ENCODE results near the gene LMOD3. TPM values are rescaled to one million over a fixed set of nuclear protein-coding genes. Genes with fewer than 3 reads are reported as not detected.

The LMOD3 gene
- total RNA-seq, 1 donor from 2014 or later = not detected

DNA sequence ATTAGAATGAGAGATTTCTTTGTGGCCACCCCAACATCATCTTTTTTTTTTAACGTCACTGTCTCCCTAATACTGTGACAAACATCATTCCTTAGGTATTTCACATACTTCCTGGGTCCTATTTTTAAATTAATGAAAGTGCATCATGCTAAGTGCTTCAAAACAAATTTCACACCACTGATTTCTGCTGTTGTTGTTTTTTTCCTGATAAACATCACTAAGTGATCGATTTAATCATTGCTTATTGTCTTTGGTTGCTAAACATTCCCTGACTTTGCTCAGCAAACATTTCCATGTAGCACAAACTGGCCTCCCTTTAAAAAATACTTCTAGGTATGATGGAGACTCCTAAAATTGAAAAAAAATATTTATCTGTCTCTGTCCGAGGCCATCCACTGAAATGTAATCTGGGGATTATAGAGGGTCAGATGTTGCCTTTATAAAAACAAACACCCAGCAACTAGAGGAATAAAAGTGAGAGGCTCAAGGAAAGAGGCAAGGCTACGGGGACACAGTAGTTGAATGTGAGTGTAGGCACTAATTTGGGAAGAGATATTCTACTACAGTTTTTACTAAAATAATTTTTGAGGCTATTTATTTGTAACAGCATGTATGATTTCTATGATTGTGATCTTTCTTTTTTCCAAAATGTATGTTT, 20.5 kb upstream of the LMOD3 start:
- Histone ChIP-seq H3F3A (ENCODE audit: low read depth) (peaks cover 13% of the 10 kb centered on the region), H4K20me1 (ENCODE audit: low read depth) (no peaks in the 10 kb centered on the region), H3K4me3 (no peak overlapping the region), H3K4me2 (no peak overlapping the region), H3K27ac (no peak overlapping the region), H3K36me3 (no peaks in the 10 kb centered on the region), H3K79me2 (ENCODE audit: low read depth) (no peaks in the 10 kb centered on the region), H3K9me3 (ENCODE audit: low read depth) (no peaks in the 10 kb centered on the region), H3K9ac (no peak overlapping the region), H3K4me1 (peaks cover 21% of the 10 kb centered on the region), H2AFZ (replicated peaks) (no peak overlapping the region), H3K27me3 (peaks cover 5% of the 10 kb centered on the region)
- Mint-ChIP-seq H3K9me3 (no peaks in the 10 kb centered on the region), H3K4me1 (peaks cover 18% of the 10 kb centered on the region), H3K36me3 (no peaks in the 10 kb centered on the region), H3K27ac (no peak overlapping the region), H3K4me3 (no peak overlapping the region), H3K27me3 (ENCODE audit: insufficient read depth, low read depth) (no peaks in the 10 kb centered on the region)
- DNase-seq (ENCODE audit: low spot score) = no peak
- TF ChIP-seq, protein P1, sequence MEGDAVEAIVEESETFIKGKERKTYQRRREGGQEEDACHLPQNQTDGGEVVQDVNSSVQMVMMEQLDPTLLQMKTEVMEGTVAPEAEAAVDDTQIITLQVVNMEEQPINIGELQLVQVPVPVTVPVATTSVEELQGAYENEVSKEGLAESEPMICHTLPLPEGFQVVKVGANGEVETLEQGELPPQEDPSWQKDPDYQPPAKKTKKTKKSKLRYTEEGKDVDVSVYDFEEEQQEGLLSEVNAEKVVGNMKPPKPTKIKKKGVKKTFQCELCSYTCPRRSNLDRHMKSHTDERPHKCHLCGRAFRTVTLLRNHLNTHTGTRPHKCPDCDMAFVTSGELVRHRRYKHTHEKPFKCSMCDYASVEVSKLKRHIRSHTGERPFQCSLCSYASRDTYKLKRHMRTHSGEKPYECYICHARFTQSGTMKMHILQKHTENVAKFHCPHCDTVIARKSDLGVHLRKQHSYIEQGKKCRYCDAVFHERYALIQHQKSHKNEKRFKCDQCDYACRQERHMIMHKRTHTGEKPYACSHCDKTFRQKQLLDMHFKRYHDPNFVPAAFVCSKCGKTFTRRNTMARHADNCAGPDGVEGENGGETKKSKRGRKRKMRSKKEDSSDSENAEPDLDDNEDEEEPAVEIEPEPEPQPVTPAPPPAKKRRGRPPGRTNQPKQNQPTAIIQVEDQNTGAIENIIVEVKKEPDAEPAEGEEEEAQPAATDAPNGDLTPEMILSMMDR (IDR thresholded peaks at IDR 0.05) = no peak
- TF ChIP-seq EZH2phosphoT487 (IDR thresholded peaks at IDR 0.05) = no peak
- TF ChIP-seq EZH2 (IDR thresholded peaks at IDR 0.05) = no peak

DNA sequence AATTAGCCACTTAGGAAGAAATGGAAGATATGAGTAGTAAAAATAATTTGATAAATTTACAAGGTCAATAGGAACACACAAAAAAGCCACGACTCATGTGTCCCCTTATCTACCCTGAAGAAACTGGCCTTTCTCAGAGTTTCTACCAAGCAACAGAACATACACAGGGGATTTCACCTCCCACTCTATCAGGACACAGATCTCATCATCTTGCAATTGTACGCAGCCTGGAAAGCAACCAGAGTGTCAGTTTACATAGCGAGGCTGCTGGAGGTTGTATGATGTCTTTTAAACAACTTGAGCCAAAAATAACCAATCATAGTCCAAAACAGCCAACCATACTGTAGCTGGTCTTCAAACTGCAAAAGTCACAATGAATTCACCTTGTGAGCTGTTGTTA, 19.7 kb upstream of the LMOD3 start:
- no peaks in the 10 kb centered on the region for H3K27me3 Mint-ChIP-seq (ENCODE audit: insufficient read depth, low read depth)
- Histone ChIP-seq H3K9ac (no peak overlapping the region), H3K9me3 (ENCODE audit: low read depth) (no peaks in the 10 kb centered on the region), H3F3A (ENCODE audit: low read depth) (peaks cover 13% of the 10 kb centered on the region), H2AFZ (replicated peaks) (no peak overlapping the region), H3K4me1 (peaks cover 21% of the 10 kb centered on the region), H3K4me2 (no peak overlapping the region), H4K20me1 (ENCODE audit: low read depth) (no peaks in the 10 kb centered on the region), H3K79me2 (ENCODE audit: low read depth) (no peaks in the 10 kb centered on the region), H3K27ac (no peak overlapping the region), H3K36me3 (no peaks in the 10 kb centered on the region), H3K4me3 (no peak overlapping the region), H3K27me3 (peaks cover 11% of the 10 kb centered on the region)
- H3K36me3 Mint-ChIP-seq = no peaks in the 10 kb centered on the region
- no peaks in the 10 kb centered on the region for H3K9me3 Mint-ChIP-seq
- peaks cover 18% of the 10 kb centered on the region for H3K4me1 Mint-ChIP-seq
- TF ChIP-seq, protein P1 (IDR thresholded peaks at IDR 0.05) = no peak
- no peak for TF ChIP-seq EZH2phosphoT487 (IDR thresholded peaks at IDR 0.05)
- TF ChIP-seq EZH2 (IDR thresholded peaks at IDR 0.05) = no peak
- H3K4me3 Mint-ChIP-seq = no peak overlapping the region
- H3K27ac Mint-ChIP-seq = no peak overlapping the region
- DNase-seq (ENCODE audit: low spot score) = no peak

DNA sequence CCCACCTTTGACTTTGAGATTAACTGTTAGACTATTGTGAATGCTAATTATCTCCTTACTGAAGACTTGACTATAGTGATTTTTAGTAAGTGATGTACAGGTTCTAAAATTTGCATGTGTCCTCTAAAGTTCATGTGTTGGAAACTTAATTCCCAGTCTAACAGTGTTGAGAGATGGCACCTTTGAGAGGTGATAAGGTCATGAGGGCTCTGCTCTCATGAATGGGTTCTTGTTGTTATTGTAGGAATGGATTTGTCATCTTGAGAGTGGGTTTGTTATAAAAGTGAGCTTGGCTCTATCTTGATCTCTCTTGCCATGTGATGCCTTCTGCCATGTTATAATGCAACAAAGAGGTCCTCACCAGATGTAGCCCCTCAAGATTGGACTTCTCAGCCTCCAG, 18.9 kb upstream of the LMOD3 start:
- no peak overlapping the region for H3K27ac Mint-ChIP-seq
- H3F3A ChIP-seq (ENCODE audit: low read depth) = peaks cover 13% of the 10 kb centered on the region
- no peak overlapping the region for H3K4me2 ChIP-seq
- H3K9ac ChIP-seq = no peak overlapping the region
- peaks cover 11% of the 10 kb centered on the region for H3K27me3 ChIP-seq
- H3K9me3 Mint-ChIP-seq = no peaks in the 10 kb centered on the region
- H3K4me1 Mint-ChIP-seq = peaks cover 18% of the 10 kb centered on the region
- TF ChIP-seq EZH2 (IDR thresholded peaks at IDR 0.05) (no peak), EZH2phosphoT487 (IDR thresholded peaks at IDR 0.05) (no peak)
- TF ChIP-seq, protein P1 (IDR thresholded peaks at IDR 0.05) = no peak
- H3K4me1 ChIP-seq = peaks cover 21% of the 10 kb centered on the region
- no peaks in the 10 kb centered on the region for H3K9me3 ChIP-seq (ENCODE audit: low read depth)
- H3K36me3 ChIP-seq = no peaks in the 10 kb centered on the region
- no peak for DNase-seq (ENCODE audit: low spot score)
- H3K27ac ChIP-seq = no peak overlapping the region
- H3K4me3 ChIP-seq = no peak overlapping the region
- H3K4me3 Mint-ChIP-seq = no peak overlapping the region
- no peaks in the 10 kb centered on the region for H3K36me3 Mint-ChIP-seq
- H4K20me1 ChIP-seq (ENCODE audit: low read depth) = no peaks in the 10 kb centered on the region
- no peak overlapping the region for H2AFZ ChIP-seq (replicated peaks)
- no peaks in the 10 kb centered on the region for H3K79me2 ChIP-seq (ENCODE audit: low read depth)
- no peaks in the 10 kb centered on the region for H3K27me3 Mint-ChIP-seq (ENCODE audit: insufficient read depth, low read depth)
